Left renal pelvis (tissue), 4 donors: ENCODE results near the gene KRTAP10-1. TPM values are rescaled to one million over a fixed set of nuclear protein-coding genes. Genes with fewer than 3 reads are reported as not detected.
"Not testable (repeated sequence)": the region's sequence is repeated elsewhere in the genome, so short reads cannot be mapped to it uniquely, and the experiment has no call there.

Source experiments
- DNase-seq, 4 donors: peaks; one replicate each; pipeline ENCODE4 v3.0.0-alpha.2; 2013; ENCODE audit warnings: low read depth in 4 of 4, low spot score in 3 of 4
- polyA plus RNA-seq, 4 donors: library from polyadenylated mRNA; unstranded; fragments of 120-200 nt; gene quantifications; one replicate each; pipeline ENCODE4 v1.2.1, GENCODE V29; 2013; ENCODE audit not compliant: insufficient read length in 4 of 4

The KRTAP10-1 gene
- polyA plus RNA-seq, 4 donors, result not detected

- DNase-seq, result no peak
Measured at GRCh38 chr21:44507673-44508425, 32.1 kb downstream of the KRTAP10-1 start.

GRCh38 chr21:44506279-44507255 is 33.4 kb downstream of the KRTAP10-1 start:
- no peak for DNase-seq

GRCh38 chr21:44505673-44506278 is 34.2 kb downstream of the KRTAP10-1 start:
- no peak for DNase-seq

GRCh38 chr21:44503901-44504399 is 36.0 kb downstream of the KRTAP10-1 start:
- no peak for DNase-seq

- DNase-seq, result not testable (repeated sequence)
Measured at GRCh38 chr21:44503006-44503889, 36.7 kb downstream of the KRTAP10-1 start.

- no peak for DNase-seq
Measured at GRCh38 chr21:44502171-44502958, 37.6 kb downstream of the KRTAP10-1 start.

GRCh38 chr21:44500111-44500510 is 39.9 kb downstream of the KRTAP10-1 start:
- no peak for DNase-seq

- no peak for DNase-seq
Measured at GRCh38 chr21:44499631-44500030, 40.4 kb downstream of the KRTAP10-1 start.

GRCh38 chr21:44499211-44499560 is 40.8 kb downstream of the KRTAP10-1 start:
- DNase-seq, result no peak

- no peak for DNase-seq
Measured at GRCh38 chr21:44498280-44499210, 41.5 kb downstream of the KRTAP10-1 start.

GRCh38 chr21:44497703-44498126 is 42.3 kb downstream of the KRTAP10-1 start:
- no peak for DNase-seq

- no peak for DNase-seq
Measured at GRCh38 chr21:44496564-44497550, 43.1 kb downstream of the KRTAP10-1 start.

- DNase-seq, result no peak
Measured at GRCh38 chr21:44495611-44496563, 44.1 kb downstream of the KRTAP10-1 start.

GRCh38 chr21:44494956-44495355 is 45.0 kb downstream of the KRTAP10-1 start:
- DNase-seq, result no peak

GRCh38 chr21:44494418-44494817 is 45.6 kb downstream of the KRTAP10-1 start:
- DNase-seq, result no peak
